Neuronal stem cell (in vitro differentiated cells): ENCODE results near the gene ERCC6L2.

ENCODE experiments used
- DNase-seq: peaks from one replicate; pipeline ENCODE4 v3.0.0-alpha.2; 2013; ENCODE audit warnings: low spot score
- H2AFZ ChIP-seq: one replicate; pipeline ENCODE4 v1.6.1; 2013; ENCODE audit warnings: mild to moderate bottlenecking, low read length, inconsistent platforms
- H2AK5ac ChIP-seq: 2 replicates; pipeline ENCODE4 v1.6.1; 2013; ENCODE audit warnings: low read depth, mild to moderate bottlenecking, inconsistent platforms, low read length, moderate library complexity, mixed read lengths
- H2BK120ac ChIP-seq: 2 replicates; pipeline ENCODE4 v1.6.1; 2013; ENCODE audit warnings: low read depth, mild to moderate bottlenecking, inconsistent platforms, low read length, moderate library complexity, mixed read lengths
- H2BK12ac ChIP-seq: one replicate; pipeline ENCODE4 v1.6.1; 2013; ENCODE audit warnings: low read length, inconsistent platforms
- H2BK15ac ChIP-seq: 2 replicates; pipeline ENCODE4 v1.6.1; 2013; ENCODE audit warnings: mild to moderate bottlenecking, low read length, inconsistent platforms, mixed read lengths
- H2BK5ac ChIP-seq: one replicate; pipeline ENCODE4 v1.6.1; 2013; ENCODE audit warnings: inconsistent platforms, mild to moderate bottlenecking, low read length, moderate library complexity
- H3K14ac ChIP-seq: one replicate; pipeline ENCODE4 v1.6.1; 2013; ENCODE audit warnings: low read length, inconsistent platforms
- H3K18ac ChIP-seq: 2 replicates; pipeline ENCODE4 v1.6.1; 2013; ENCODE audit warnings: low read length, inconsistent platforms
- H3K23ac ChIP-seq: 2 replicates; pipeline ENCODE4 v1.6.1; 2013; ENCODE audit warnings: low read depth, mild to moderate bottlenecking, mixed read lengths, low read length, inconsistent platforms; ENCODE audit not compliant: poor library complexity
- H3K27ac ChIP-seq: replicated peaks from 3 replicates; pipeline ENCODE4 v1.5.1; 2013; ENCODE audit warnings: low read length, inconsistent platforms
- H3K27me3 ChIP-seq, 3 experiments: 2 replicates each; pipeline ENCODE4 v1.6.1; 2013; ENCODE audit warnings: low read length in 3 of 3, mild to moderate bottlenecking in 2 of 3, inconsistent platforms in 1 of 3, low read depth in 1 of 3, mixed read lengths in 1 of 3, moderate library complexity in 1 of 3; ENCODE audit not compliant: control insufficient read depth in 3 of 3, insufficient read depth in 3 of 3
- H3K36me3 ChIP-seq, 2 donors: replicated peaks in 1 of 2; 2 replicates each; pipeline ENCODE4 v1.6.1; 2013; ENCODE audit warnings: low read length in 2 of 2; ENCODE audit not compliant: control insufficient read depth in 2 of 2, insufficient read depth in 2 of 2
- H3K4ac ChIP-seq: 2 replicates; pipeline ENCODE4 v1.6.1; 2013; ENCODE audit warnings: inconsistent platforms, mild to moderate bottlenecking, low read length, moderate library complexity
- H3K4me1 ChIP-seq, 2 donors: 1 replicate in 1 of 2; 2 replicates in 1 of 2; pipeline ENCODE4 v1.6.1; 2013; ENCODE audit warnings: low read length in 2 of 2, low read depth in 1 of 2; ENCODE audit not compliant: control insufficient read depth in 2 of 2, insufficient read depth in 1 of 2
- H3K4me2 ChIP-seq: one replicate; pipeline ENCODE4 v1.6.1; 2013; ENCODE audit warnings: mild to moderate bottlenecking, low read length, inconsistent platforms; ENCODE audit not compliant: insufficient read depth, poor library complexity, severe bottlenecking
- H3K4me3 ChIP-seq, 2 donors: 2 replicates each; pipeline ENCODE4 v1.5.1; 2013; ENCODE audit warnings: low read length in 2 of 2, mild to moderate bottlenecking in 2 of 2, inconsistent platforms in 1 of 2, moderate library complexity in 1 of 2
- H3K79me1 ChIP-seq: one replicate; pipeline ENCODE4 v1.6.1; 2013; ENCODE audit warnings: low read depth, mild to moderate bottlenecking, inconsistent platforms, low read length, moderate library complexity
- H3K9ac ChIP-seq: one replicate; pipeline ENCODE4 v1.6.1; 2013; ENCODE audit warnings: mild to moderate bottlenecking, low read depth, low read length, inconsistent platforms; ENCODE audit not compliant: poor library complexity
- H3K9me3 ChIP-seq, 2 donors: replicated peaks in 1 of 2; 2 replicates each; pipeline versions ENCODE3 to v1.6.1; 2013; ENCODE audit warnings: low read length in 2 of 2, mild to moderate bottlenecking in 2 of 2, inconsistent platforms in 1 of 2, low read depth in 1 of 2, mixed read lengths in 1 of 2, moderate library complexity in 1 of 2; ENCODE audit not compliant: control insufficient read depth in 2 of 2, insufficient read depth in 1 of 2
- H4K8ac ChIP-seq: one replicate; pipeline ENCODE4 v1.6.1; 2013; ENCODE audit warnings: low read depth, mild to moderate bottlenecking, inconsistent platforms, low read length, moderate library complexity
- H4K91ac ChIP-seq: one replicate; pipeline ENCODE4 v1.6.1; 2013; ENCODE audit warnings: low read length, low read depth, mild to moderate bottlenecking, inconsistent platforms; ENCODE audit not compliant: poor library complexity
- WGBS, 2 donors: extraction: QIAGEN DNeasy Blood & Tissue Kit; methylation state at CpG; one replicate each; pipeline ENCODE4 v1.1.7; 2013; ENCODE audit warnings: missing lambda C conversion rate in 2 of 2, mixed read lengths in 1 of 2; ENCODE audit not compliant: insufficient read length in 2 of 2, insufficient replicate concordance in 1 of 2; ENCODE audit errors: extremely low coverage in 2 of 2; 5-methylcytosine and 5-hydroxymethylcytosine counted together

ERCC6L2 gene

DNA sequence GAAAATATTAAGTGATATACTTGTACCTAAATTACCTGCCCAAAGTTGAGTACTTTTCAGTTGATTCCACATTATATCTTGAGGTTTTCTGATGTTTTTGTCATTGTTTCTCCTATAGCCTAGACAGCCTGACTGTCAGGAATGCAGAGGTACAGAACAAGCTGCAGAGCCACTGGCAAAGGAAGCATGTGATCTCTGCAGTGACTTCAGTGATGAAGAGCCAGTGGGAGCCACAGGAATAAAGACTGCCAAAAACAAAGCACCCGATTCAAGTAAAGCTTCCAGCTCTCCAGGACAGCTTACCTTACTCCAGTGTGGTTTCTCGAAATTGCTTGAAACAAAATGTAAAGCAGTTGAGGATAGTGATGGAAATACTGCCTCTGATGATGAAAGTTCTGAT, 96.3 kb downstream of the ERCC6L2 start:
- Histone ChIP-seq H3K4me3 (no peak overlapping the region), H4K8ac (no peak overlapping the region), H3K18ac (no peak overlapping the region), H3K4me2 (no peak overlapping the region), H3K4me1 (peaks cover 0 to 2% of the 10 kb centered on the region in 2 donors), H2BK120ac (no peak overlapping the region), H3K9ac (no peak overlapping the region), H2BK5ac (no peak overlapping the region), H3K23ac (no peak overlapping the region), H2BK12ac (no peak overlapping the region), H2AFZ (no peak overlapping the region), H2BK15ac (no peak overlapping the region), H4K91ac (no peak overlapping the region), H3K79me1 (no peaks in the 10 kb centered on the region), H3K36me3 (peaks cover 0 to 81% of the 10 kb centered on the region in 2 donors), H3K9me3 (peaks cover 0 to 4% of the 10 kb centered on the region in 2 donors), H3K27me3 (no peaks in the 10 kb centered on the region), H3K27ac (no peak overlapping the region), H2AK5ac (no peak overlapping the region), H3K4ac (no peak overlapping the region), H3K14ac (no peak overlapping the region)
- DNase-seq, result peak; percentile 9
- no CpG with 5 or more reads among the region's 2 CpGs for WGBS, 2 donors

DNA sequence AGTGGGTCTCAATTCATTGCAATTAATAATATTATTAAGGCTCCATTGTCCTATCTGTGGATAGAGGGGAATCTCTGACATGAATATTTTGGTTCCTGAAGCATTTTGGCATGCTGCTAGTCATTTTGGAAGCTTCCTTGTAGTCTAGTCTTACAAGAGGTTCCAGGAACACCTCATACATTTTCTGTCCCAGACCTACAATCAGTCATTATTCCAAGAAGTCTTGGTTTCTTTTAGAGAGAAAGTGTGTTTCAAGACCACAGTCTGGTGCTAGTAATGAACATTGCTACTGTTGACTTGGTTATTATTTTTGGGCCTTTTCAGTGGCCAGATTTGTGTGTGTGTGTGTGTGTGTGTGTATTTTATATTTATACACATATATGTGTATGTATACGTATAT, 98.9 kb downstream of the ERCC6L2 start:
- H3K18ac ChIP-seq, result no peak overlapping the region

DNA sequence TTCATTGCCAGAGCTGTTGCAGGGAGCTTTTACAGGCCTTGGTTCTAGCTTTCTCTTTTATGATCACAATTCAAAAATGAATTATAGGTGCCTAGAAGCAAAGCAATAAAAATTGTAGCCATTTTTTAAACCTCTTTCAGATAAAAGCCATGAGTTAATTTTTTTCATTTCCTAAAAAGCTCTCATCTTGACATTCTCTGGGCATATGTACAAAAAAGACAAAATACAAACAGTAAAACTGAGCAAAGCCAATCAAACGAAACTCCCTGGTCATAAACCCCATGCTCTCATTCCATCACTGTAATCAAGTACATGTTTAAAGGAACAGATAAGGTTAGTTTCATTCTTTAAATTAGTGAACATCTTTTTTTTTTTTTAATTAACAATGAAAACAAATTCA, 101.9 kb downstream of the ERCC6L2 start:
- H2BK5ac ChIP-seq, result no peak overlapping the region
- no peak overlapping the region for H2AFZ ChIP-seq
- no peak for DNase-seq
- no peaks in the 10 kb centered on the region for H3K27me3 ChIP-seq
- H3K79me1 ChIP-seq, result no peaks in the 10 kb centered on the region
- H2BK15ac ChIP-seq, result no peak overlapping the region
- no peak overlapping the region for H3K14ac ChIP-seq
- H4K91ac ChIP-seq, result no peak overlapping the region
- H3K4me1 ChIP-seq, result peaks cover 11 to 12% of the 10 kb centered on the region in 2 donors
- no peak overlapping the region for H3K18ac ChIP-seq
- H2BK12ac ChIP-seq, result no peak overlapping the region
- H2AK5ac ChIP-seq, result no peak overlapping the region
- no peak overlapping the region for H2BK120ac ChIP-seq
- WGBS, 2 donors, result no CpG with 5 or more reads among the region's 1 CpG
- no peak overlapping the region for H3K23ac ChIP-seq
- H3K36me3 ChIP-seq, result peaks cover 0 to 70% of the 10 kb centered on the region in 2 donors
- H3K27ac ChIP-seq, result no peak overlapping the region
- no peak overlapping the region for H3K4me3 ChIP-seq
- H3K9me3 ChIP-seq, result peaks cover 0 to 4% of the 10 kb centered on the region in 2 donors
- H3K4me2 ChIP-seq, result no peak overlapping the region
- no peak overlapping the region for H3K9ac ChIP-seq
- no peak overlapping the region for H4K8ac ChIP-seq
- H3K4ac ChIP-seq, result no peak overlapping the region

More for the DNA sequence above, 98.9 kb downstream of the ERCC6L2 start:
- Histone ChIP-seq H3K36me3 (peaks cover 0 to 81% of the 10 kb centered on the region in 2 donors), H3K9ac (no peak overlapping the region), H4K91ac (no peak overlapping the region), H2BK12ac (no peak overlapping the region), H3K79me1 (no peaks in the 10 kb centered on the region), H3K4me3 (no peak overlapping the region), H3K27ac (no peak overlapping the region), H3K4ac (no peak overlapping the region), H2AK5ac (no peak overlapping the region), H3K14ac (no peak overlapping the region), H4K8ac (no peak overlapping the region), H3K9me3 (peaks cover 0 to 4% of the 10 kb centered on the region in 2 donors), H2BK5ac (no peak overlapping the region), H2BK15ac (no peak overlapping the region), H3K4me2 (no peak overlapping the region), H3K23ac (no peak overlapping the region), H2AFZ (no peak overlapping the region), H3K27me3 (no peaks in the 10 kb centered on the region), H2BK120ac (no peak overlapping the region), H3K4me1 (peaks cover 0 to 4% of the 10 kb centered on the region in 2 donors)
- no CpG with 5 or more reads among the region's 1 CpG for WGBS, 2 donors
- no peak for DNase-seq

DNA sequence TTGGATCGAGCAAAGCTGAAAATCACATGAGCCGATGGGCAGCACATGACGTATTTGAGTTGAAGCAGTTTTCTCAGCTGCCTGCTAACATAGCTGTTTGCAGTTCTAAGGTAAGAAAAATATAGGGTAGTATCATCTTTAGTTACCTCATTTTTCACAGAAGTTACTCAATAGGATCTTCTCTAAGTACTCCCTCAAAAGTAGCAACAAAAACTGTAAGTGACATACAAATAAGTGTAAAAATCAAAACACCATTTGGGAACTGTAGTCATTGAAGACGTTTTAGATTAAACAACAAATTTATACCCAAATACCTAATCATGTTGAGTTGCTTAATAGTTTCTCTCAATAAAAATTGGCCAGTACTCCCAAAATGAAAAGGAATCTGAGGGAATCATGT, 102.6 kb downstream of the ERCC6L2 start:
- Histone ChIP-seq H3K27ac (no peak overlapping the region), H3K27me3 (no peaks in the 10 kb centered on the region), H2BK5ac (no peak overlapping the region), H2AFZ (no peak overlapping the region), H3K9me3 (peaks cover 0 to 4% of the 10 kb centered on the region in 2 donors), H3K4me1 (peaks cover 12 to 13% of the 10 kb centered on the region in 2 donors), H3K4ac (no peak overlapping the region), H2BK15ac (no peak overlapping the region), H3K9ac (no peak overlapping the region), H2AK5ac (no peak overlapping the region), H3K14ac (no peak overlapping the region), H4K91ac (no peak overlapping the region), H2BK120ac (no peak overlapping the region), H3K36me3 (peaks cover 0 to 63% of the 10 kb centered on the region in 2 donors), H3K23ac (no peak overlapping the region), H3K18ac (no peak overlapping the region), H3K4me3 (no peak overlapping the region), H2BK12ac (no peak overlapping the region), H3K79me1 (no peaks in the 10 kb centered on the region), H4K8ac (no peak overlapping the region), H3K4me2 (no peak overlapping the region)
- WGBS, 2 donors, result no CpG with 5 or more reads among the region's 4 CpGs
- no peak for DNase-seq
